Tibial nerve (tissue), 4 donors: Measurements from ENCODE around the gene PDE8B. TPM values are rescaled to one million over a fixed set of nuclear protein-coding genes. Genes with fewer than 3 reads are reported as not detected.

Source experiments
- DNase-seq, 2 donors: peaks; one replicate each; pipeline ENCODE4 v3.0.0-alpha.2; 2019; ENCODE audit warnings: low spot score in 2 of 2
- H3K27ac ChIP-seq, 4 donors: fragments of 200-600 bp; sonication (generic) in 3 of 4; one replicate each; pipeline ENCODE4 v1.5.1; 2017 to 2019; ENCODE audit warnings: mild to moderate bottlenecking in 1 of 4
- H3K27me3 ChIP-seq, 2 donors: fragments of 200-600 bp; sonication (generic) in 1 of 2; one replicate each; pipeline versions ENCODE4 v1.5.1 to v1.6.0; 2017 to 2019
- H3K36me3 ChIP-seq, 3 donors: fragments of 200-600 bp; sonication (generic); one replicate each; pipeline ENCODE4 v1.5.1; 2018 to 2019
- H3K4me1 ChIP-seq, 4 donors: fragments of 200-600 bp; sonication (generic) in 3 of 4; one replicate each; pipeline ENCODE4 v1.5.1; 2017 to 2019
- H3K4me3 ChIP-seq, 4 donors: fragments of 200-600 bp; sonication (generic) in 3 of 4; one replicate each; pipeline ENCODE4 v1.5.1; 2017 to 2019; ENCODE audit warnings: mild to moderate bottlenecking in 1 of 4, moderate library complexity in 1 of 4
- H3K9me3 ChIP-seq, 4 donors: fragments of 200-600 bp; sonication (generic) in 3 of 4; one replicate each; pipeline ENCODE4 v1.5.1; 2017 to 2019
- CTCF ChIP-seq, 5 experiments: fragments of 200-600 bp in 3 of 5; fragments of 450-650 bp in 2 of 5; sonication (generic) in 3 of 5; IDR thresholded peaks; one replicate each; pipeline ENCODE4 v1.5.1; 2016 to 2019; ENCODE audit warnings: antibody characterized with exemption in 5 of 5, mild to moderate bottlenecking in 3 of 5, moderate library complexity in 2 of 5
- EP300 ChIP-seq, 2 donors: sonication (generic); formaldehyde crosslinking; IDR thresholded peaks; one replicate each; pipeline ENCODE4 v1.6.1; 2017; ENCODE audit warnings: antibody characterized with exemption in 2 of 2, mild to moderate bottlenecking in 1 of 2
- POLR2A ChIP-seq, 2 donors: fragments of 450-650 bp; IDR thresholded peaks; one replicate each; pipeline ENCODE4 v1.6.1; 2017; ENCODE audit warnings: antibody characterized with exemption in 2 of 2, mild to moderate bottlenecking in 2 of 2, moderate library complexity in 2 of 2
- WGBS, 2 donors: methylation state at CpG; one replicate each; pipeline ENCODE4 v1.1.5; 2018; 5-methylcytosine and 5-hydroxymethylcytosine counted together
- total RNA-seq, 4 donors: library from RNA; depleted of rRNA; stranded (reverse); fragments of >200 nt; gene quantifications; one replicate each; pipeline ENCODE4 v1.1.0, GENCODE V29; 2016

The PDE8B gene
- total RNA-seq, 4 donors from 2014 or later, result 6.3 to 8.8 (median 7.2) TPM

GRCh38 chr5:77443670-77444069 is 233.2 kb downstream of the PDE8B start:
- Histone ChIP-seq H3K27me3 (no peaks in the 10 kb centered on the region), H3K4me1 (no peaks in the 10 kb centered on the region), H3K4me3 (no peak overlapping the region), H3K9me3 (peaks cover 0 to 9% (median 0%) of the 10 kb centered on the region in 4 donors), H3K36me3 (peaks cover 0 to 62% (median 0%) of the 10 kb centered on the region in 3 donors), H3K27ac (no peak overlapping the region)
- TF ChIP-seq POLR2A (IDR thresholded peaks at IDR 0.05) (no peak), EP300 (IDR thresholded peaks at IDR 0.05) (no peak), CTCF (IDR thresholded peaks at IDR 0.05) (no peak)
- 65 to 67% methylated on average over 1 of the region's 1 CpG for WGBS, 2 donors
- no peak for DNase-seq

GRCh38 chr5:77444356-77444755 is 233.9 kb downstream of the PDE8B start:
- Histone ChIP-seq H3K4me1 (no peaks in the 10 kb centered on the region), H3K27ac (no peak overlapping the region), H3K27me3 (no peaks in the 10 kb centered on the region), H3K4me3 (no peak overlapping the region), H3K36me3 (peaks cover 0 to 64% (median 0%) of the 10 kb centered on the region in 3 donors), H3K9me3 (peaks cover 0 to 9% (median 0%) of the 10 kb centered on the region in 4 donors)
- no peak for TF ChIP-seq EP300 (IDR thresholded peaks at IDR 0.05)
- TF ChIP-seq POLR2A (IDR thresholded peaks at IDR 0.05), result no peak
- no peak for TF ChIP-seq CTCF (IDR thresholded peaks at IDR 0.05)
- 79 to 88% methylated on average over 1 of the region's 1 CpG for WGBS, 2 donors
- no peak for DNase-seq

- peaks cover 0 to 7% (median 0%) of the 10 kb centered on the region in 4 donors for H3K4me1 ChIP-seq
- H3K9me3 ChIP-seq, result peaks cover 0 to 9% (median 0%) of the 10 kb centered on the region in 4 donors
- H3K36me3 ChIP-seq, result peaks cover 0 to 53% (median 0%) of the 10 kb centered on the region in 3 donors
- DNase-seq, result no peak
- no peak for TF ChIP-seq CTCF (IDR thresholded peaks at IDR 0.05)
- TF ChIP-seq POLR2A (IDR thresholded peaks at IDR 0.05), result no peak
- no peak for TF ChIP-seq EP300 (IDR thresholded peaks at IDR 0.05)
- peak overlapping the region in 2 of 4 donors; percentile 23 to 49 for H3K27ac ChIP-seq
- no peaks in the 10 kb centered on the region for H3K27me3 ChIP-seq
- H3K4me3 ChIP-seq, result no peak overlapping the region
- 79 to 91% methylated on average over 1 of the region's 1 CpG for WGBS, 2 donors
These were observed 238.4 kb downstream of the PDE8B start for GRCh38 chr5:77448831-77449230.

GRCh38 chr5:77449277-77449676 is 238.8 kb downstream of the PDE8B start:
- WGBS, 2 donors, result 50 to 61% methylated on average over 1 of the region's 1 CpG
- DNase-seq, result no peak
- Histone ChIP-seq H3K27ac (peak overlapping the region in 2 of 4 donors; percentile 23 to 49), H3K4me1 (peaks cover 0 to 7% (median 0%) of the 10 kb centered on the region in 4 donors), H3K4me3 (no peak overlapping the region), H3K36me3 (peaks cover 0 to 55% (median 0%) of the 10 kb centered on the region in 3 donors), H3K9me3 (peaks cover 0 to 9% (median 0%) of the 10 kb centered on the region in 4 donors), H3K27me3 (no peaks in the 10 kb centered on the region)
- TF ChIP-seq CTCF (IDR thresholded peaks at IDR 0.05) (no peak), EP300 (IDR thresholded peaks at IDR 0.05) (peak in 1 of 2 donors; percentile 31)

GRCh38 chr5:77449981-77450380 is 239.5 kb downstream of the PDE8B start:
- Histone ChIP-seq H3K4me1 (peaks cover 0 to 7% (median 0%) of the 10 kb centered on the region in 4 donors), H3K27ac (peak overlapping the region in 2 of 4 donors; percentile 23), H3K36me3 (peaks cover 0 to 61% (median 0%) of the 10 kb centered on the region in 3 donors), H3K4me3 (no peak overlapping the region), H3K9me3 (peaks cover 0 to 9% (median 0%) of the 10 kb centered on the region in 4 donors), H3K27me3 (no peaks in the 10 kb centered on the region)
- WGBS, 2 donors, result 65 to 75% methylated on average over 2 of the region's 2 CpGs
- no peak for DNase-seq
- no peak for TF ChIP-seq POLR2A (IDR thresholded peaks at IDR 0.05)
